ENCODE data around the gene FNBP1L. TPM values are rescaled to one million over a fixed set of nuclear protein-coding genes. Genes with fewer than 3 reads are reported as not detected.

Gene FNBP1L
- total RNA-seq: 9.2 TPM

- peak; percentile 84 for DNase-seq (ENCODE audit: low spot score)
- peak; percentile 91 for ATAC-seq
Observed at GRCh38 chr1:93447481-93448291, at the start of gene FNBP1L. TSS of gene FNBP1L (plus strand) at chr1:93448118. CDS start at chr1:93448282, 164 bp downstream.

- ATAC-seq: no peak
Observed at GRCh38 chr1:93399781-93400180, 48.1 kb upstream of the FNBP1L start.

GRCh38 chr1:93408203-93408602 lies 39.7 kb upstream of the FNBP1L start:
- no peak for DNase-seq (ENCODE audit: low spot score)
- no peak for ATAC-seq

More at GRCh38 chr1:93399781-93400180, 48.1 kb upstream of the FNBP1L start:
- no peak for DNase-seq (ENCODE audit: low spot score)

GRCh38 chr1:93411000-93411399 lies 36.9 kb upstream of the FNBP1L start:
- no peak for ATAC-seq
- DNase-seq (ENCODE audit: low spot score): no peak

GRCh38 chr1:93414749-93415148 lies 33.2 kb upstream of the FNBP1L start:
- ATAC-seq (no peak), DNase-seq (ENCODE audit: low spot score) (no peak)

- ATAC-seq (no peak), DNase-seq (ENCODE audit: low spot score) (no peak)
Observed at GRCh38 chr1:93415296-93415695, 32.6 kb upstream of the FNBP1L start.

GRCh38 chr1:93416183-93416582 lies 31.7 kb upstream of the FNBP1L start:
- ATAC-seq (no peak), DNase-seq (ENCODE audit: low spot score) (no peak)

- DNase-seq (ENCODE audit: low spot score): no peak
- ATAC-seq: no peak
Observed at GRCh38 chr1:93419344-93419743, 28.6 kb upstream of the FNBP1L start.

GRCh38 chr1:93420400-93420799 lies 27.5 kb upstream of the FNBP1L start:
- DNase-seq (ENCODE audit: low spot score): no peak
- no peak for ATAC-seq

- DNase-seq (ENCODE audit: low spot score) (no peak), ATAC-seq (no peak)
Observed at GRCh38 chr1:93426181-93426580, 21.7 kb upstream of the FNBP1L start.

- ATAC-seq (no peak), DNase-seq (ENCODE audit: low spot score) (no peak)
Observed at GRCh38 chr1:93427656-93428055, 20.3 kb upstream of the FNBP1L start.

- ATAC-seq: peak; percentile 87
- DNase-seq (ENCODE audit: low spot score): peak; percentile 73
Observed at GRCh38 chr1:93433407-93433961, 14.4 kb upstream of the FNBP1L start.

GRCh38 chr1:93434088-93434487 lies 13.8 kb upstream of the FNBP1L start:
- no peak for DNase-seq (ENCODE audit: low spot score)
- ATAC-seq: no peak

GRCh38 chr1:93434987-93435386 lies 12.9 kb upstream of the FNBP1L start:
- DNase-seq (ENCODE audit: low spot score) (no peak), ATAC-seq (no peak)

- ATAC-seq: no peak
Observed at GRCh38 chr1:93435443-93435842, 12.5 kb upstream of the FNBP1L start.

GRCh38 chr1:93436496-93436895 lies 11.4 kb upstream of the FNBP1L start:
- ATAC-seq (no peak), DNase-seq (ENCODE audit: low spot score) (no peak)

More at GRCh38 chr1:93435443-93435842, 12.5 kb upstream of the FNBP1L start:
- no peak for DNase-seq (ENCODE audit: low spot score)

- ATAC-seq (peak; percentile 68), DNase-seq (ENCODE audit: low spot score) (no peak)
Observed at GRCh38 chr1:93437976-93438605, 9.8 kb upstream of the FNBP1L start.

GRCh38 chr1:93438716-93439115 lies 9.2 kb upstream of the FNBP1L start:
- ATAC-seq (no peak), DNase-seq (ENCODE audit: low spot score) (no peak)

GRCh38 chr1:93440272-93440671 lies 7.6 kb upstream of the FNBP1L start:
- ATAC-seq (no peak), DNase-seq (ENCODE audit: low spot score) (no peak)

- DNase-seq (ENCODE audit: low spot score) (no peak), ATAC-seq (no peak)
Observed at GRCh38 chr1:93440706-93441105, 7.2 kb upstream of the FNBP1L start.

- ATAC-seq: no peak
- no peak for DNase-seq (ENCODE audit: low spot score)
Observed at GRCh38 chr1:93441589-93441988, 6.3 kb upstream of the FNBP1L start.
